Cardiac septum (tissue), 1 donor: Measurements from ENCODE around the gene PPEF2. TPM values are rescaled to one million over a fixed set of nuclear protein-coding genes. Genes with fewer than 3 reads are reported as not detected.
"Not testable (repeated sequence)": the region's sequence is repeated elsewhere in the genome, so short reads cannot be mapped to it uniquely, and the experiment has no call there.

Source experiments
- DNase-seq: peaks from one replicate; pipeline ENCODE4 v3.0.0-alpha.2; 2020; ENCODE audit warnings: low spot score
- intact Hi-C: fragments of 100-400 bp; cut with DNase I; formaldehyde crosslinking; loops from one replicate; pipeline ENCODE4 v1.14.0; 2022
- total RNA-seq: library from RNA; stranded (reverse); fragmentation: NEBNext Ultra II Directional; extraction: Animal tissue kit (Norgen Biotek cat#: 25700); gene quantifications from one replicate; pipeline ENCODE4 v1.2.1, GENCODE V29; 2021
- donor health status: DM: no; HTN: no; CAD: no.

The PPEF2 gene
- total RNA-seq, 1 donor from 2014 or later = not detected

GRCh38 chr4:75907966-75908365, 5.7 kb upstream of the PPEF2 start:
- intact Hi-C loops = no loop called here
- DNase-seq = no peak

GRCh38 chr4:75904076-75904475, 1.8 kb upstream of the PPEF2 start:
- DNase-seq = no peak
- intact Hi-C loops = no loop called here

GRCh38 chr4:75898536-75898935, 3.7 kb downstream of the PPEF2 start:
- intact Hi-C loops = no loop called here
- DNase-seq = no peak

GRCh38 chr4:75895744-75896314, 6.4 kb downstream of the PPEF2 start:
- intact Hi-C loops = no loop called here
- no peak for DNase-seq

GRCh38 chr4:75892508-75892907, 9.7 kb downstream of the PPEF2 start:
- intact Hi-C loops = no loop called here
- no peak for DNase-seq

GRCh38 chr4:75891611-75892010, 10.6 kb downstream of the PPEF2 start:
- DNase-seq = no peak
- intact Hi-C loops = no loop called here

- DNase-seq = no peak
- intact Hi-C loops = no loop called here
Measured at GRCh38 chr4:75889537-75890199, 12.6 kb downstream of the PPEF2 start.

- DNase-seq = no peak
- intact Hi-C loops = no loop called here
Measured at GRCh38 chr4:75886104-75886503, 16.1 kb downstream of the PPEF2 start.

GRCh38 chr4:75881476-75881875, 20.8 kb downstream of the PPEF2 start:
- no peak for DNase-seq
- intact Hi-C loops = no loop called here

- intact Hi-C loops = no loop called here
- DNase-seq = no peak
Measured at GRCh38 chr4:75880278-75880677, 22.0 kb downstream of the PPEF2 start.

GRCh38 chr4:75878246-75878756, 24.0 kb downstream of the PPEF2 start:
- intact Hi-C loops = no loop called here
- DNase-seq = no peak

GRCh38 chr4:75876218-75876617, 26.0 kb downstream of the PPEF2 start:
- intact Hi-C loops = no loop called here
- DNase-seq = no peak

GRCh38 chr4:75869100-75869499, 33.2 kb downstream of the PPEF2 start:
- no peak for DNase-seq
- intact Hi-C loops = no loop called here

GRCh38 chr4:75867130-75867529, 35.1 kb downstream of the PPEF2 start:
- intact Hi-C loops = no loop called here
- no peak for DNase-seq

GRCh38 chr4:75860606-75861005, 41.6 kb downstream of the PPEF2 start:
- no peak for DNase-seq
- intact Hi-C loops = no loop called here

GRCh38 chr4:75858721-75859120, 43.5 kb downstream of the PPEF2 start:
- no peak for DNase-seq
- intact Hi-C loops = no loop called here

- intact Hi-C loops = loop anchor here (5.0 kb wide), 1 partner anchor 197 kb away; no protein-coding TSS in a partner anchor
- DNase-seq = no peak
Measured at GRCh38 chr4:75849461-75849860, 52.8 kb downstream of the PPEF2 start.

GRCh38 chr4:75848891-75849290, 53.4 kb downstream of the PPEF2 start:
- no peak for DNase-seq
- intact Hi-C loops = loop anchor here (5.0 kb wide), 1 partner anchor 197 kb away; no protein-coding TSS in a partner anchor

- not testable (repeated sequence) for DNase-seq
- intact Hi-C loops = loop anchor here (5.0 kb wide), 1 partner anchor 196 kb away; no protein-coding TSS in a partner anchor
Measured at GRCh38 chr4:75848171-75848760, 54.0 kb downstream of the PPEF2 start.

GRCh38 chr4:75845992-75846391, 56.3 kb downstream of the PPEF2 start:
- no peak for DNase-seq
- intact Hi-C loops = loop anchor here (5.0 kb wide), 1 partner anchor 194 kb away; no protein-coding TSS in a partner anchor

GRCh38 chr4:75844151-75844662, 58.0 kb downstream of the PPEF2 start:
- intact Hi-C loops = no loop called here
- no peak for DNase-seq
